OCI-LY1 (cell line): ENCODE results near the gene FAM50A.

Source experiments
- EZH2 ChIP-seq: fragments of 200-600 bp; sonication (generic), shearing (Covaris generic); IDR thresholded peaks from 2 replicates; pipeline ENCODE4 v1.8.0; 2017; ENCODE audit warnings: borderline replicate concordance, mixed run types, mild to moderate bottlenecking, antibody characterized with exemption, low read length, moderate library complexity, mixed read lengths
- TF ChIP-seq, protein P1 (sequence below): fragments of 200-600 bp; sonication (generic), shearing (Covaris generic); IDR thresholded peaks from 2 replicates; pipeline ENCODE4 v1.5.1; 2017; ENCODE audit warnings: mild to moderate bottlenecking, antibody characterized with exemption, low read length, moderate library complexity, mixed read lengths

DNA sequence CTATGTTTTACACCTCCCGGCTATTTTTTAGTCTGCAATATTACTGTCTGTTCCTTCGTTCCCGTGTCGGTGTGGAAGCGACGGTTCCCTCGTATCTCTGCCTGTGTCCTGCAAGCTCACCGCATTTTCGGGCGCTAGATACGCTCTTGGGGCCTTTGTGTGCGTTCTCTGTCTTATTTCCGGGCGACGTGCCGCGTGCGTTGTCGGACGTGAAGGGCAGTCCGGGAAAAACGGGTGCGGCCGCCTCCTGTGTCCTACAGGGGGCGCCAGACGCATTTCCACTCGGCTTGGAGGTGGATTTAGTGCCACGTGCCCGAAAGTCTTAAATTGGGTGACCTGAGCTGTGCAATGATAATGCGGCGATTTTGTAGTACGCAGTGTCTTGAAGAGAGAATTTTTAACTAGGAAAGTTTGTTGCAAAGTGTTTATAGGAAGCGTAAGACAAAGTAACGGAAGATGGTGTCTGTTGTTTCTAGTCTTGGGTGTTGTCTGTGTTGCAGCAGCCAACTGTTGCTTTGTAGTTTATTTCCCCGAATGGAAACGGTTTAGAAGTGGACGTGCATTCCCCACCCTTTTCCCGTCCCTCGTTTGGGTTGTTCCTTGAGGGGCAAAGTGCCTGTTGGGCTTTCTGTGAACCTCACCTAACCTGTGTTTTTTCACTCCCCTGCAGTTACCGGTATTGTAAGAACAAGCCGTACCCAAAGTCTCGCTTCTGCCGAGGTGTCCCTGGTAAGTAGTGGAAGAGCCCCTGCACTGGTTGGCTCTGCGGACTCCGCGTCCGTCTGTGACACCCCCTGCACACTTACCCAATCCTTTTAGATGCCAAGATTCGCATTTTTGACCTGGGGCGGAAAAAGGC lies 45.0 kb upstream of the FAM50A start:
- TF ChIP-seq, protein P1, sequence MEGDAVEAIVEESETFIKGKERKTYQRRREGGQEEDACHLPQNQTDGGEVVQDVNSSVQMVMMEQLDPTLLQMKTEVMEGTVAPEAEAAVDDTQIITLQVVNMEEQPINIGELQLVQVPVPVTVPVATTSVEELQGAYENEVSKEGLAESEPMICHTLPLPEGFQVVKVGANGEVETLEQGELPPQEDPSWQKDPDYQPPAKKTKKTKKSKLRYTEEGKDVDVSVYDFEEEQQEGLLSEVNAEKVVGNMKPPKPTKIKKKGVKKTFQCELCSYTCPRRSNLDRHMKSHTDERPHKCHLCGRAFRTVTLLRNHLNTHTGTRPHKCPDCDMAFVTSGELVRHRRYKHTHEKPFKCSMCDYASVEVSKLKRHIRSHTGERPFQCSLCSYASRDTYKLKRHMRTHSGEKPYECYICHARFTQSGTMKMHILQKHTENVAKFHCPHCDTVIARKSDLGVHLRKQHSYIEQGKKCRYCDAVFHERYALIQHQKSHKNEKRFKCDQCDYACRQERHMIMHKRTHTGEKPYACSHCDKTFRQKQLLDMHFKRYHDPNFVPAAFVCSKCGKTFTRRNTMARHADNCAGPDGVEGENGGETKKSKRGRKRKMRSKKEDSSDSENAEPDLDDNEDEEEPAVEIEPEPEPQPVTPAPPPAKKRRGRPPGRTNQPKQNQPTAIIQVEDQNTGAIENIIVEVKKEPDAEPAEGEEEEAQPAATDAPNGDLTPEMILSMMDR: peak; percentile 68
- no peak for TF ChIP-seq EZH2
